ENCODE data around the gene DLL4. TPM values are rescaled to one million over a fixed set of nuclear protein-coding genes. Genes with fewer than 3 reads are reported as not detected.
A peak's percentile ranks its signal among the peaks of the same experiment; 100 is the strongest.

Gene DLL4
- total RNA-seq, 4 donors from 2014 or later = 4.0 to 8.3 (median 5.1) TPM

- intact Hi-C loops (cut with DNase I; ENCODE audit: low total_unique reads) = no loop called here
- H3K4me3 ChIP-seq (ENCODE audit: low read depth, poor library complexity, severe bottlenecking) = no peak overlapping the region
- TF ChIP-seq CTCF (IDR thresholded peaks at IDR 0.05) = no peak
- TF ChIP-seq POLR2A (IDR thresholded peaks at IDR 0.05) = no peak
- DNase-seq (ENCODE audit: low spot score in 2 of 2) = no peak
- 16 to 20% methylated on average over 41 to 50 of the region's 61 CpGs for WGBS, 2 donors
Measured at GRCh38 chr15:40925863-40926658, 3.1 kb upstream of the DLL4 start.

GRCh38 chr15:40926659-40927494 is 2.3 kb upstream of the DLL4 start:
- 40 to 55% methylated on average over 24 to 33 of the region's 33 CpGs for WGBS, 2 donors
- no peak for TF ChIP-seq CTCF (IDR thresholded peaks at IDR 0.05)
- no peak for TF ChIP-seq POLR2A (IDR thresholded peaks at IDR 0.05)
- DNase-seq (ENCODE audit: low spot score in 2 of 2) = no peak
- no peak overlapping the region for H3K4me3 ChIP-seq (ENCODE audit: low read depth, poor library complexity, severe bottlenecking)
- intact Hi-C loops (cut with DNase I; ENCODE audit: low total_unique reads) = no loop called here

- TF ChIP-seq CTCF (IDR thresholded peaks at IDR 0.05) = no peak
- no peak for TF ChIP-seq POLR2A (IDR thresholded peaks at IDR 0.05)
- WGBS, 2 donors = 9 to 13% methylated on average over 22 to 24 of the region's 24 CpGs
- intact Hi-C loops (cut with DNase I; ENCODE audit: low total_unique reads) = no loop called here
- peak overlapping the region; percentile 1 for H3K4me3 ChIP-seq (ENCODE audit: low read depth, poor library complexity, severe bottlenecking)
- no peak for DNase-seq (ENCODE audit: low spot score in 2 of 2)
Measured at GRCh38 chr15:40927495-40927872, 1.7 kb upstream of the DLL4 start.

- 1 to 3% methylated on average over 34 to 35 of the region's 68 CpGs for WGBS, 2 donors
- H3K4me3 ChIP-seq (ENCODE audit: low read depth, poor library complexity, severe bottlenecking) = peak overlapping the region; percentile 33
- DNase-seq (ENCODE audit: low spot score in 2 of 2) = no peak
- intact Hi-C loops (cut with DNase I; ENCODE audit: low total_unique reads) = no loop called here
- TF ChIP-seq CTCF (IDR thresholded peaks at IDR 0.05) (no peak), POLR2A (IDR thresholded peaks at IDR 0.05) (no peak)
Measured at GRCh38 chr15:40927873-40928806, 1.0 kb upstream of the DLL4 start.

GRCh38 chr15:40929660-40930429 is 705 bp downstream of the DLL4 start:
- WGBS, 2 donors = 0 to 2% methylated on average over 27 to 47 of the region's 56 CpGs
- no peak for TF ChIP-seq CTCF (IDR thresholded peaks at IDR 0.05)
- no peak for TF ChIP-seq POLR2A (IDR thresholded peaks at IDR 0.05)
- DNase-seq (ENCODE audit: low spot score in 2 of 2) = no peak
- intact Hi-C loops (cut with DNase I; ENCODE audit: low total_unique reads) = loop anchor here (10.0 kb wide), 1 partner anchor 85 kb away; no protein-coding TSS in a partner anchor
- H3K4me3 ChIP-seq (ENCODE audit: low read depth, poor library complexity, severe bottlenecking) = peak overlapping the region; percentile 4

Data from lower leg skin (tissue), 4 donors.